Measurements from ENCODE around the gene ATP5ME.
"Not testable (repeated sequence)": the region's sequence is repeated elsewhere in the genome, so short reads cannot be mapped to it uniquely, and the experiment has no call there.

ATP5ME gene

GRCh38 chr4:674172-675035 lies at the start of gene ATP5ME, which contains the start of gene MYL5:
ATP5ME (minus strand) TSS chr4:674276; CDS start chr4:674247, 29 bp downstream.
MYL5 (plus strand) TSS chr4:674542; CDS start chr4:678027, 3,485 bp downstream.
- peak; percentile 95 to 97 for DNase-seq (ENCODE audit: extremely low read depth in 1 of 2, low read depth in 1 of 2)

GRCh38 chr4:722851-723360 lies 48.8 kb upstream of the ATP5ME start:
- DNase-seq (ENCODE audit: extremely low read depth in 1 of 2, low read depth in 1 of 2), result no peak

- DNase-seq (ENCODE audit: extremely low read depth in 1 of 2, low read depth in 1 of 2), result no peak
These were observed 48.2 kb upstream of the ATP5ME start for GRCh38 chr4:722169-722725.

GRCh38 chr4:721261-722168 lies 47.4 kb upstream of the ATP5ME start:
- DNase-seq (ENCODE audit: extremely low read depth in 1 of 2, low read depth in 1 of 2), result no peak

- no peak for DNase-seq (ENCODE audit: extremely low read depth in 1 of 2, low read depth in 1 of 2)
These were observed 46.2 kb upstream of the ATP5ME start for GRCh38 chr4:720111-720860.

- no peak for DNase-seq (ENCODE audit: extremely low read depth in 1 of 2, low read depth in 1 of 2)
These were observed 44.4 kb upstream of the ATP5ME start for GRCh38 chr4:718460-718859.

- no peak for DNase-seq (ENCODE audit: extremely low read depth in 1 of 2, low read depth in 1 of 2)
These were observed 43.7 kb upstream of the ATP5ME start for GRCh38 chr4:717601-718320.

GRCh38 chr4:714087-714486 lies 40.0 kb upstream of the ATP5ME start:
- no peak for DNase-seq (ENCODE audit: extremely low read depth in 1 of 2, low read depth in 1 of 2)

GRCh38 chr4:712916-713632 lies 39.0 kb upstream of the ATP5ME start:
- DNase-seq (ENCODE audit: extremely low read depth in 1 of 2, low read depth in 1 of 2), result no peak

GRCh38 chr4:712093-712492 lies 38.0 kb upstream of the ATP5ME start:
- no peak for DNase-seq (ENCODE audit: extremely low read depth in 1 of 2, low read depth in 1 of 2)

- no peak for DNase-seq (ENCODE audit: extremely low read depth in 1 of 2, low read depth in 1 of 2)
These were observed 36.8 kb upstream of the ATP5ME start for GRCh38 chr4:710916-711315.

- DNase-seq (ENCODE audit: extremely low read depth in 1 of 2, low read depth in 1 of 2), result no peak
These were observed 36.0 kb upstream of the ATP5ME start for GRCh38 chr4:710116-710515.

- DNase-seq (ENCODE audit: extremely low read depth in 1 of 2, low read depth in 1 of 2), result no peak
These were observed 35.3 kb upstream of the ATP5ME start for GRCh38 chr4:709348-709747.

GRCh38 chr4:708631-708933 lies 34.5 kb upstream of the ATP5ME start:
- DNase-seq (ENCODE audit: extremely low read depth in 1 of 2, low read depth in 1 of 2), result no peak

- no peak for DNase-seq (ENCODE audit: extremely low read depth in 1 of 2, low read depth in 1 of 2)
These were observed 34.0 kb upstream of the ATP5ME start for GRCh38 chr4:707929-708630.

- no peak for DNase-seq (ENCODE audit: extremely low read depth in 1 of 2, low read depth in 1 of 2)
These were observed 32.9 kb upstream of the ATP5ME start for GRCh38 chr4:706834-707598.

GRCh38 chr4:706083-706633 lies 32.1 kb upstream of the ATP5ME start:
- not testable (repeated sequence) for DNase-seq (ENCODE audit: extremely low read depth in 1 of 2, low read depth in 1 of 2)
